Astrocyte (in vitro differentiated cells and primary cell): Measurements from ENCODE around the gene SNRNP70. TPM values are rescaled to one million over a fixed set of nuclear protein-coding genes. Genes with fewer than 3 reads are reported as not detected.

ENCODE experiments used
- DNase-seq: peaks from one replicate; pipeline ENCODE4 v3.0.0-alpha.2; 2010; ENCODE audit warnings: low read depth
- FAIRE-seq: peaks from 2 replicates; lab custom pipeline; 2011; peaks lifted over from hg19 to GRCh38; lab: Jason Lieb, UNC
- H2AFZ ChIP-seq: 2 replicates; pipeline ENCODE4 v1.6.0; 2012; ENCODE audit warnings: low read depth, low read length, inconsistent platforms
- H3K27ac ChIP-seq: 2 replicates; pipeline ENCODE4 v1.5.1; 2011; ENCODE audit warnings: low read depth, low read length, inconsistent platforms
- H3K27me3 ChIP-seq: 2 replicates; pipeline ENCODE4 v1.6.0; 2011; ENCODE audit warnings: low read length, inconsistent platforms; ENCODE audit not compliant: insufficient read depth
- H3K36me3 ChIP-seq: 2 replicates; pipeline ENCODE4 v1.5.1; 2011; ENCODE audit warnings: low read length, inconsistent platforms; ENCODE audit not compliant: insufficient read depth
- H3K4me1 ChIP-seq: 2 replicates; pipeline ENCODE4 v1.5.1; 2011; ENCODE audit warnings: low read length, inconsistent platforms; ENCODE audit not compliant: insufficient read depth
- H3K4me2 ChIP-seq: 2 replicates; pipeline ENCODE4 v1.6.0; 2012; ENCODE audit warnings: low read length, inconsistent platforms
- H3K4me3 ChIP-seq: 2 replicates; pipeline ENCODE4 v1.5.1; 2011; ENCODE audit warnings: low read depth, mild to moderate bottlenecking, low read length, inconsistent platforms; ENCODE audit not compliant: insufficient read depth
- H3K79me2 ChIP-seq: 2 replicates; pipeline ENCODE4 v1.6.0; 2012; ENCODE audit warnings: mild to moderate bottlenecking, low read length, inconsistent platforms; ENCODE audit not compliant: insufficient read depth
- H3K9ac ChIP-seq: 2 replicates; pipeline ENCODE4 v1.6.0; 2012; ENCODE audit warnings: mild to moderate bottlenecking, low read length, inconsistent platforms
- H3K9me3 ChIP-seq: 2 replicates; pipeline ENCODE4 v1.5.1; 2012; ENCODE audit warnings: low read depth, mild to moderate bottlenecking, low read length, inconsistent platforms; ENCODE audit not compliant: insufficient read depth
- H4K20me1 ChIP-seq: 2 replicates; pipeline ENCODE4 v1.6.0; 2012; ENCODE audit warnings: low read length, inconsistent platforms; ENCODE audit not compliant: insufficient read depth
- H3K27ac Mint-ChIP-seq: one replicate; pipeline ENCODE4 v1.8.0; 2021; ENCODE audit warnings: mild to moderate bottlenecking, mixed read lengths; ENCODE audit not compliant: unreplicated experiment
- H3K27me3 Mint-ChIP-seq: one replicate; pipeline ENCODE4 v1.8.0; 2021; ENCODE audit warnings: low read depth, mixed read lengths; ENCODE audit not compliant: unreplicated experiment
- H3K36me3 Mint-ChIP-seq: one replicate; pipeline ENCODE4 v1.8.0; 2021; ENCODE audit warnings: low read depth, mixed read lengths; ENCODE audit not compliant: unreplicated experiment
- H3K4me1 Mint-ChIP-seq: one replicate; pipeline ENCODE4 v1.8.0; 2021; ENCODE audit warnings: low read depth, mixed read lengths; ENCODE audit not compliant: unreplicated experiment
- H3K4me3 Mint-ChIP-seq: one replicate; pipeline ENCODE4 v1.8.0; 2021; ENCODE audit warnings: mild to moderate bottlenecking, moderate library complexity, mixed read lengths; ENCODE audit not compliant: unreplicated experiment
- H3K9me3 Mint-ChIP-seq: one replicate; pipeline ENCODE4 v1.8.0; 2021; ENCODE audit warnings: mild to moderate bottlenecking, mixed read lengths; ENCODE audit not compliant: unreplicated experiment
- CTCF ChIP-seq: IDR thresholded peaks from 2 replicates; pipeline ENCODE4 v1.5.1; 2011; ENCODE audit warnings: low read depth, mild to moderate bottlenecking, inconsistent platforms, low read length, moderate library complexity; ENCODE audit not compliant: insufficient read depth
- EZH2 ChIP-seq: IDR thresholded peaks from 2 replicates; pipeline ENCODE4 v1.6.1; 2012; ENCODE audit warnings: mild to moderate bottlenecking, low read length, inconsistent platforms; ENCODE audit not compliant: insufficient read depth
- total RNA-seq: library from RNA; stranded (reverse); gene quantifications from 2 replicates; pipeline ENCODE4 v1.2.1, GENCODE V29; 2021

Gene SNRNP70
- total RNA-seq, 1 donor from 2014 or later: 177 TPM

- Histone ChIP-seq H3K4me2 (no peak overlapping the region), H2AFZ (no peak overlapping the region), H3K27me3 (no peaks in the 10 kb centered on the region), H3K4me3 (no peak overlapping the region), H3K9me3 (no peaks in the 10 kb centered on the region), H3K36me3 (no peaks in the 10 kb centered on the region), H4K20me1 (peaks cover 55% of the 10 kb centered on the region), H3K27ac (no peak overlapping the region), H3K79me2 (peaks cover 57% of the 10 kb centered on the region), H3K4me1 (peaks cover 30% of the 10 kb centered on the region), H3K9ac (no peak overlapping the region)
- Mint-ChIP-seq H3K36me3 (peaks cover 7% of the 10 kb centered on the region), H3K27me3 (peaks cover 10% of the 10 kb centered on the region), H3K9me3 (no peaks in the 10 kb centered on the region), H3K4me3 (peak overlapping the region; percentile 70), H3K27ac (no peak overlapping the region), H3K4me1 (peaks cover 20% of the 10 kb centered on the region)
- DNase-seq: no peak
- TF ChIP-seq EZH2 (no peak), CTCF (no peak)
- no peak for FAIRE-seq
These were observed 24.3 kb upstream of the SNRNP70 start for GRCh38 chr19:49061000-49061399.

- no peaks in the 10 kb centered on the region for H3K36me3 ChIP-seq
- H3K27ac Mint-ChIP-seq: no peak overlapping the region
- FAIRE-seq: no peak
- peaks cover 10% of the 10 kb centered on the region for H3K27me3 Mint-ChIP-seq
- H3K27ac ChIP-seq: no peak overlapping the region
- H3K4me1 Mint-ChIP-seq: peaks cover 21% of the 10 kb centered on the region
- H3K4me1 ChIP-seq: peaks cover 30% of the 10 kb centered on the region
- H3K4me3 ChIP-seq: no peak overlapping the region
- TF ChIP-seq EZH2 (no peak), CTCF (no peak)
- H3K4me2 ChIP-seq: no peak overlapping the region
- H3K36me3 Mint-ChIP-seq: peaks cover 7% of the 10 kb centered on the region
- H3K9ac ChIP-seq: no peak overlapping the region
- H3K4me3 Mint-ChIP-seq: no peak overlapping the region
- no peaks in the 10 kb centered on the region for H3K9me3 Mint-ChIP-seq
- H3K27me3 ChIP-seq: no peaks in the 10 kb centered on the region
- peaks cover 53% of the 10 kb centered on the region for H3K79me2 ChIP-seq
- H3K9me3 ChIP-seq: no peaks in the 10 kb centered on the region
- H2AFZ ChIP-seq: no peak overlapping the region
- no peak for DNase-seq
- H4K20me1 ChIP-seq: peaks cover 59% of the 10 kb centered on the region
These were observed 23.8 kb upstream of the SNRNP70 start for GRCh38 chr19:49061445-49061844.

GRCh38 chr19:49064029-49064629 lies 21.1 kb upstream of the SNRNP70 start:
- TF ChIP-seq CTCF (no peak), EZH2 (no peak)
- peaks cover 61% of the 10 kb centered on the region for H4K20me1 ChIP-seq
- H3K36me3 ChIP-seq: no peaks in the 10 kb centered on the region
- H3K4me2 ChIP-seq: peak overlapping the region; percentile 80
- H2AFZ ChIP-seq: no peak overlapping the region
- peak overlapping the region; percentile 59 for H3K9ac ChIP-seq
- DNase-seq (no peak), FAIRE-seq (no peak)
- H3K27me3 Mint-ChIP-seq: peaks cover 5% of the 10 kb centered on the region
- no peaks in the 10 kb centered on the region for H3K27me3 ChIP-seq
- H3K9me3 Mint-ChIP-seq: peaks cover 3% of the 10 kb centered on the region
- H3K4me3 Mint-ChIP-seq: peak overlapping the region; percentile 73
- H3K36me3 Mint-ChIP-seq: peaks cover 9% of the 10 kb centered on the region
- peaks cover 23% of the 10 kb centered on the region for H3K4me1 Mint-ChIP-seq
- peaks cover 26% of the 10 kb centered on the region for H3K79me2 ChIP-seq
- H3K27ac Mint-ChIP-seq: peak overlapping the region; percentile 26
- H3K9me3 ChIP-seq: no peaks in the 10 kb centered on the region
- H3K27ac ChIP-seq: no peak overlapping the region
- peaks cover 19% of the 10 kb centered on the region for H3K4me1 ChIP-seq
- no peak overlapping the region for H3K4me3 ChIP-seq
